Brain pericyte (primary cell): ENCODE data around the gene MAGIX.
"Not testable (repeated sequence)": the region's sequence is repeated elsewhere in the genome, so short reads cannot be mapped to it uniquely, and the experiment has no call there.

Experiments
- DNase-seq: peaks from one replicate; pipeline ENCODE4 v3.0.0-alpha.2; 2012; ENCODE audit warnings: low read depth, low spot score

MAGIX gene

DNA sequence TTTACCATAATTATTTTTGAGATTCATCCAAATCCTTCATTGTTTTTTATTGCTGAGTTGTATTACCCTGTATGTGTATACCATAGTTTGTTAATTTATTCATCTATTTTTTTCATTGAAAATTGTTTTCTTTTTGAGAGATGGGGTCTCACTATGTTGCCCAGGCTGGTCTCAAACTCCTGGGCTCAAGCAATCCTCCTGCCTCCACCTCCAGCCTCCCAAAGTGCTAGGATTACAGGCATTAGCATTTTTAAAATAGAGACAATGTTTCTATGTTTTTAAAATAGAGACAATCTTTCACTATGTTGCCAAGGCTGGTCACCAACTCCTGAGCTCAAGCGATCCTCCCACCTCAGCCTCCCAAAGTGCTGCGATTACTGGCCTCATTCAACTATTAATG lies 1.6 kb upstream of the MAGIX start:
- DNase-seq = no peak

DNA sequence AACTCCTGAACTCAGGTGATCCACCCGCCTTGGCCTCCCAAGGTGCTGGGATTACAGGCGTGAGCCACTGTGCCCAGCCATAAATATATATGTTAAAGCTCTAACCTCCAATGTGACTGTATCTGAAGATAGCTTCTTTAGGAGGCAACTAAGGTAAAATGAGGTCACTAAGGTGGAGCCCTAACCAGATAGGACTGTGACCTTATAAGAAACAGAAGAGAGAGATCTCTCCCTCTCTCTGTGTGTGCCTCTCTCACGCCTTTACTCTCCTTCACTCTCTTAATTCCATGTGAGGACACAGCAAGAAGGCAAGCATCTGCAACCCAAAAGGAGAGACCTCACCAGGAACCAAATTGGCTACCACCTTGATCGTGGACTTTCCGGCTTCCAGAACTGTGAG lies 926 bp upstream of the MAGIX start:
- DNase-seq = no peak

DNA sequence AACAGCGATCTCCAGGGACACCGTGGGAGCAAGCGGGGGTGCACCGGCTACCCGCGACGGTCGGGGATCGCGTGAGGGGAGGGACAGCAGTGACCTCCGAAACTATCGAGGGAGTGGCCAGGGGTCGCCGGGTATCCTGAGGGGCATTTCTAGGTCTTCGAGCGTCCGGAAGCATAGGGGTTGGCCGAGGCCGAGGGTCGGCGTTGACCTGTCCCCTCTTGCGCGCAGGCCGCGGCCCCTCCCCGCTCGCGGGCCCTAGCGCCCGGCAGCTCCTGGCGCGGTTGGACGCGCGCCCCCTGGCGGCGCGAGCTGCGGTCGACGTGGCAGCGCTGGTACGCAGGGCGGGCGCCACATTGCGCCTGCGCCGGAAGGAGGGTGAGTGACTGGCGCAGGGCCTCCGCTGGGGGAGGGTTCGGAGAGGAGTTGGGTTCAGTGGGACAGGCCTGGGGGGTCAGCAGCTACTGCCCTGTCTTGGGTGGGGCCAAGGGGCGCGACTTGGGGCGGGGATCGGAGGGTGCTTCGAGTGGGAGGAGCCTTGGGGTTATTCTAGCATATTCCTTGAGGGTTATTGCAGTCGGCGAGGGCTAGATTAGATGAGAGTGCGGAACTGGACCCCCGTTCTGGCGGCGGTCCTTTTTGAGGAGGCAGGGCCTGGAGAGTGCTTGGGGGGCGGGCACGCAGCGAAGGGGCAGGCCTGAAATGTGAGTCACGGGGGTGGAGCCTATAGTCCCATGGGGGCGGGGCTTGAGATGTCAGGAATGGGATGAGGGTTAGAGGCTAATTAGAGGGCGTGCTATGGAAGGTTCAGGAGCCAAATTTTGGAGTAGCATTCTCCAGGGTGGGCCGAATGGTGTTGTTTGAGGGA lies 1.2 kb downstream of the MAGIX start:
- peak; percentile 59 for DNase-seq

DNA sequence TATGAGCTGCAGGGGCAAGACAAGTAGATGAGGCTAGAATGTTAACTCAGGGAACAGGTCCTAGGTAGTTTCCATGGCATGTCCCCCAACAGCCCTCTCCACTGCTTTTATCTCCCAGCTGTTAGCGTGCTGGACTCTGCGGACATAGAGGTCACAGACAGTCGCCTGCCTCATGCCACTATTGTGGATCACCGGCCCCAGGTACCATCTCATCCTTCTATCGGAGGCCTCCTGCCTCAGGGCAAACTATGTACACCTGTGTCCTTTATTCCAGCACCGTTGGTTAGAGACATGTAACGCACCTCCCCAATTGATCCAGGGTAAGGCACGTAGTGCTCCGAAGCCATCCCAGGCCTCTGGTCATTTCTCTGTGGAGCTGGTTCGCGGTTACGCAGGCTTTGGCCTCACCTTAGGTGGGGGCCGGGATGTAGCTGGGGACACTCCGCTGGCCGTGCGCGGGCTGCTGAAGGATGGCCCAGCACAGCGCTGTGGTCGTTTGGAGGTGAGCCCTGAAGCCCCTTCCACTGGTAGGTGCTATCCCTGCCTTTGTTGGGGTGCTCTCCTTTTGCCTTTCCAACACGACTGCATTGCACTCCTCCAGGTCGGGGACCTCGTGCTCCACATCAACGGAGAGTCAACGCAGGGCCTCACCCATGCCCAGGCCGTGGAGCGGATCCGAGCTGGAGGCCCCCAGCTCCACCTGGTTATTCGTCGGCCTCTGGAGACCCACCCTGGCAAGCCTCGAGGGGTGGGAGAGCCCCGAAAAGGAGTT lies 2.2 kb downstream of the MAGIX start:
- DNase-seq = no peak

DNA sequence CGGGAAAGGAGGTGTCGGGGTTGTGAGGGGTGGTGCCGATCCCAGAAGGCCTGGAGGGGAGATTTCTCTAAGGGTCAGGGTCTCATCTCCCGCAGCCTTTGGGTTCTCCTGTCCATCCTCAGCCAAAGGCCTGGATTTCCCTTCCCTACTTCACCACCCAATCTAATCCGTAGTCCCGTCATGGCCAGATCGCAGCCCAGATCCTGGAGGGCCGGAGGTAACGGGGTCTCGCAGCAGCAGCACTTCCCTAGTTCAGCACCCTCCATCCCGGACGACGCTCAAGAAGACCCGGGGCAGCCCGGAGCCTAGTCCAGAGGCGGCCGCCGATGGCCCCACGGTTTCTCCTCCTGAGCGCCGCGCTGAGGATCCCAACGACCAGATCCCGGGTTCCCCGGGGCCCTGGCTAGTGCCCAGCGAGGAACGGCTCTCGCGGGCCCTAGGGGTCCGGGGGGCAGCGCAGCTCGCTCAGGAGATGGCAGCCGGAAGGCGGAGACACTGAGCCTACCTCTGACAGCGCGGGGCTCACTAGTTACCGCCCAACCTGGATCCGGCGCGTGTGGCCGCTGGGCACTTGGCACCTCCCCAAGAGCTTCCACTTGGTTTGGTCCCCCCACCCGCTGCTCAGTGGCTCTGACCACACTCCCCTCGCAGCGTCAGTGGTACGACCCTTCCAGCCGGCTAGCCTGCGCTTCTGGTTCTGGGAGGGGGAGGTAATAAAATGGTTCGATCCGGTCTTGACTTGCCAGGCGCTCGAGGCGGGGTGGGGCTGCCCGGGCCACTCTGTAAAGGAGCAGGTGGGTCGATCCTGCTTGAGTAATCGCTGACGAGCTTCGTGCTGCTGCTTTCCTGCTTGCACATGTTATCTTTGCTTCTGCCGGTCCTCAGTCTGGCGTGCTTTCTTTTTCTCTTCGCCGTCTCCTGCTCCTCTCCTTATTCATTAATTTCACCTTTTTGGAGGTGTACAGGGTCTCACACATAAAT lies 3.6 kb downstream of the MAGIX start:
- DNase-seq = peak; percentile 44

DNA sequence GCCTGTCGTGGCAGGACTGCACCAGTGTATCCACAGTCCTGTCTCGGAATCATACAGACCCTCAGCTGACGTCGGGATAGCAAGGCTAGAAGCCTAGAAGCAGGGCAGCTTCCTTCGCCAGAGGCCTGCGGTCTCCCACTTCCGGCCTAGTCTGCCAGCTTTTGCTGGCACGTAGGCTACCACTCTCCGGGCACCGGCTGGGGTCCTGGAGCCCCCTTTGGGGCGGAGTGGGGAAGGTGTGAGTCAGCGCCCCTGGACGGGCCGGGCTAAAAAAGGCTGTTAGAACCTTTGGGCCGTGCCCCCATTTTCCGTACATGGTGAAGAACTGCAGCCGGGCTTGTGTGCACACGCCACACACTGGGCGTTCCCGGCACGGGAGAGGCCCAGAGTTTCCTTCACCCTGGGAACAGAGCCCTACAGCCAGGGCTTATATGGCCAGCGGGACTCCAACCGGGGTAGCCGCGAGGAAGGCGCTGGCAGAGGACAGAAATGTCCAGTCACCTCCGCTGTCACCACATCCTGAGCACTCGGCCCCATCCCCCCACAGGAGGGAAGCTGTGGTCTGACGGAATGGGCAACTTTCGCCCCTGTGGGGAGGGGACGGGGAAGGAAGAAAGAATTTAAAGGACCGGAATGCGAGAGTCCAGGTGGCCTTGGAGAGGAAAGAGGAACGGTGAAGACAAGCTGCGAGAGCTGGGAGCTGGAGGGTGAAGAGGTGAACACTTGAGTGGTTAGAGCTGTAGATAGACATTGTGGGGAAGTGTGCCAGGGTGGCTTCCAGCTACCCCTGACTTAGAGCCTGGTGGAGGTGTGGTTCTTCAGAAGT lies 4.6 kb downstream of the MAGIX start:
- no peak for DNase-seq

DNA sequence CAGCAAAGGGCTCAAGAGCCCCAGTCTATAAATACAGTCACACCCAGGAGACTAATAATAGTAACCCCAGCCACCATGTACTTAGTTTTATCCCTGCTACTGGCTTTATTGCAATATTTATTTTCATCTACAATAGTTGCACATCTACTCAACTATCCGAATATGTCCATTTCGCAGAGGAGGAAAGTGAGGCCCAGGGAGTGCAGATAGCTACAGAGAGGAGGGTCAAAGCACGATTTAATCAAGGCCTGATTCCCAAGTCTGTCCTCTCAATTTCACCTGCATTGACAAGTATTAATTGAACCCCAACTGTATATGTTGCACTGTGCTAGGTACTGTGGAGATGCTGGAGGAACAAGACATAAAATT lies 5.2 kb downstream of the MAGIX start:
- DNase-seq = no peak

DNA sequence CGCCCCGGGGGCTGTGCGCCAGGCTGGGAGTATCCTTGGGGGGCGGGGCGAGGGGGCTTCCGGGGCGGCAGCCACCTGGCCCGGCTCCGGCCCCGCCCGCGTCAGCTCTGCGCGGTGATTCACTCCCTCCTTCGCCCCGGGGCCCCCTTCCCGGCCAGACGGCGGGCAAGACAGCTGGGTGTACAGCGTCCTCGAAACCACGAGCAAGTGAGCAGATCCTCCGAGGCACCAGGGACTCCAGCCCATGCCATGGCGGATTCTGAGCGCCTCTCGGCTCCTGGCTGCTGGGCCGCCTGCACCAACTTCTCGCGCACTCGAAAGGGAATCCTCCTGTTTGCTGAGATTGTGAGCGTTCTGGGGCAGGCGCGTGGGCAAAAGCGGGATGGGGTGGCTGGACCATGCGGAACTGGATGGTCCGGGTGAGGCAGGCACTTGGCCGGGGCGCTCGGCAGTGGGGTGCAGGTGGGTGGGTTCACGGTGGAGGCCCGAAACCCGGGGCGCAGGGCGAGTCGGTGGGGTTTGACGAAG lies 9.3 kb downstream of the MAGIX start, which contains the start of gene PLP2:
PLP2 (plus strand) TSS at position 147 of the 528 bp plus-strand sequence; CDS start at position 250, 103 bp downstream.
- no peak for DNase-seq

DNA sequence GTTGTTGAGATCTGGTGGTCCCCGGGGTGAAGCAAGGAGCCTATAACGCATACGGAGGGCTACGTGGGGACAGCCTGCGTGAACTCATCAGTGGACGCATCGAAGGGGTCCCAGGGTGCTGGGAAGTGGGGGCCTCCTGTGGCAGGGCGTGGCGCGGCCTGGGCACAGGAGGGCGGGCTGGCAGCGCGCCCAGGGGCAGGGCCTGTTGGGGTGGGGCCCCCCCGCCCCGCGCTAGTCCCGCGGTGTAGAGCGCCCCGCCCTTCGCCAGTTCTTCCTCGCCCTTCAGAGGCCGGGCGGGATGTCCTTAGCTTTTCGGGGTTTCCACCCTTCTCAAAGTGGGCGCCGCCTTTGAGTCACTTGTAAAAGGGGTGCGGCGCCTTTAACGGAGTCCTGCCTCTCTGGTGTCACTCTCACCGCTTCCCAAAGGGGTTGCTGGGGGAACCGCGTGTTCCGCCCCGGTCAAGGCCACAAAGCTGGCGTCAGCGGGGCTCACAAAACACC lies 9.8 kb downstream of the MAGIX start:
- no peak for DNase-seq

DNA sequence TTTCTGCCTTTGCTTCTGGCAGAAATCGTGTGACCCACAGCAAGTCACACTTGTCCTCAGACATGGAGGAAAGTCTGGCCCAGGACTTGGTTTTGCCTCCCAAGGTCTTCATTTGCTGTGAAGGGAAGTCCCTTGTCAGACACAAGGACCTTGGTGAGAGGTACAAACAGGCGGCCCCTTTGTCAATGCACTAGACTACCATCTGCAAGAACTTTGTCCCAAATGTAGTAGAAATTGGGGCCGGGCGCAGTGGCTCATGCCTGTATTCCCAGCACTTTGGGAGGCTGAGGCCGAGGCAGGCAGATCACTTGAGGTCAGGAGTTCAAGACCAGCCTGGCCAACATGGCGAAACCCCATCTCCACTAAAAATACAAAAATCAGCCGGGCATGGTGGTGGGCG lies 11.0 kb downstream of the MAGIX start:
- not testable (repeated sequence) for DNase-seq

DNA sequence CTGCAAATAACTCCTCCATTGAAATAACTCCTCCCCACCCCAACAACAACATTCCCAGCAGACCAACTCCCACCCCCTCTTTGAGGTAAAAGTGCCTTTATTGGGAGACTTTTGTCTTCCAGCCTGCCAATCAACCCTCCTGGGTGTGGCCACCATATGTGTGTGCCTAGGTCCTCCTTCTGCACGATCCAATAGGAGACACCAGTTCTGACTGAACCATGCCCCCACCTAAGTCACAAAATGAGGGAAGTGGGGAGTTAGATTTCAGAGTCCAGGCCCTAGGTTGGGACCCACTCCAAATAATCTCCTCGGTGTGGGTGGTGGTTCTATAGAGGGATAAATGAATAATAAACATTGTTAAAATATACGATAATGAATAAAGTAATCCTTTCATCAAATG lies 12.2 kb downstream of the MAGIX start:
- DNase-seq = no peak

DNA sequence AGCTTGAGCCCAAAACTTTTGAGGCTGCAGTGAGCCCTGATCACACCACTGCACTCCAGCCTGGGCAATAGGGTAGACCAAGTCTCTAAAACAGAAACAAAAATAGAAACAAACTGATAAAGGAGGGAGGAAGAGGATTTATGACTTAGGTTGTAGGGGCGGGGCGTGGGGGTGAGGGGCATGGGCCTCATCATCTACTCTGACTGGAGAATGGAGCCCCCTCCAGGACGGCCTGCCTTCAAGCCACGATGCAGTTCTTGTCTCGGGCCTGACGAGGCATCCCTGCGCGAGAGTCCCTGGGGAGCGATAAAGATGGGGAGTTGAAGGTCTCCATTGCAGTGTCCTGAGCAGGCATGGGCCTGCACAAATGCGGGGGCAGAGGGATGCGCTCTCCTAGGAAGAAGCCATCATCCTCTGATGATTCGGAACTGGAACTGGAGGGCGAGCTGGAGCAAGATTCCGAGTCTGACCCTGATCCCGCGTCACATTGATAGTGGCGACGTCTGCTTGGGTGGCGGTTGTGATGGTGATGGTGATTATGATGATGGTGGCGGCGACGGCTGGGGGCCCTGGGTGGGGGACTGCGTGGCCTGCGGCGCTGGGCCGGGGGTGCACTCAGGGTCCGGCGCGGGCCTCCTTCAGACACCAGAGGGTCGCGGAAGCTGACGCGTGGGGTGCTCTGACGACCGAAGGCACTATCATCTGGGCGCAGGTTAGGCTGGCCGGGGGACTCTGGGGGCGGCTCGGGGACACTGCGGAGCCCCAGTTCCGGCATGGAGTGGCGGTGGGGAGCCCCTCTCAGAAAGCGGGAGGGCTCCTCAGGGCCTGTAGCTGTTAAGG lies 13.1 kb downstream of the MAGIX start:
- DNase-seq = no peak

DNA sequence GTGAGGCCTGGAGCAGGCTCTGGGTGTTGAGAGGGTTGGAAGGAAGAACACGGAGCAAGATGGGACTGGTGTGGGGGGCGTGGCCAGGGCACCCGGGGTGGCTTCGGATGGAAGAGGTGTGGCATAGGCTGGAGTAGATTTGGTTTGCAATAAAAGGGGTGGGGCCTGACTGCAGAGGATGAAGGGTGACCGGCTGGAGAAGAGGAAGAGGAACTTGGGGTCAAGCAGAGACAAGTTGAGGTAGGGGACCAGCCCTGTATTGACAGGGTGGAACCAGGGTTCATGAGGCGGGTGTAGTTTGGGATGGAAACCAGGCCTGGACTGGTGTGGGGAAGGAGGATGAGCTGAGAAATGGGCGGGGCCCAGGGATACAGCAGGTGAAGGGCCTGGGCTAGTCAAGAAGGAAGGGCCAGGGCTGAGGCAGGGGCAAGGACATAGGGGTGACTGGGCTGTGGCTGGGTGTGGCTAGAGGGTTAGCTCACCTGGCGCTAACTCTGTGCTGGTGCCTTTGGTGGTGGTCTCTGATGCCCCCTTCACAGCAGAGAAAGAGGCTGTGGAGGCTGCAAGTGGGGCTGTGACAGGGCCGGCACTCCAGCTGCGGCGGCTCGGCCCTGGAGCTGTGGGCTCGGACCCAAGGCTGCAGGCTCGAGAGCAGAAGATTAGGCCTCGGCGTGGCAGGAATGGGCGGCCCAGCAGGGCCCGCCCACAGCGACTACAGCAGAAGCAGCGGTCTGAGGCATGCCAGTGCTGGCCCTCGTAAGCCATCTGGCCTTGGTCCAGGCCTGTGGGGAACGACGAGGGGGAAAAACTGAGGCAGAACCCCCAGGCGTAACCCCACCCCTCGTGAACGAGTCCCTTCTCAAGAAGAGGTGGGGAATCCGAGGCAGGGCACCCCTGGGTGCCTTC lies 14.1 kb downstream of the MAGIX start:
- DNase-seq = no peak

DNA sequence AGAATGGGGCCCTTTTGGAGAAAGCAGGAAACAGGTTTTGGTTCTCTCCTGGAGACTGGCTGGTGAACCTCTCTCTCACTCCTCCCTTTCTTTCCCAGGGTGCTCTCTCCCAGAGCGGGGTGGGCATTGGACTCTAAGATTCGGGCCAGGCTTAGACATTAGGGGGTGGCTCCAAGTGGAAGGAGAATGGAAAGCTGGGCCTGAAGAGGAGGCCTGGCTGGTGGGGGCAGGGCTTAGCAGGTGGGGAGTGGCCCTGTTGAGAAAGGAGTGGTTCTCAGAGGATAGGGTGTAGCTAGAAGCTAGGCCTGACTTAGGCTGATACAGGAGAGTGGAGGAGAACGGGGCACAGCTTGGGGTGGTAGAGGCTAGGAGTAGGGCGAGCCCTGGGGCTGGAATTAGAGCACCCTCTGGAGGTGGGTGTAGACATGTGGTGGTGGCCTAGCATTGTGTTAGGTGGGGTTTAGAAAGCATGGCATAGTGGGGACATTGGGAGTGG lies 14.8 kb downstream of the MAGIX start:
- DNase-seq = no peak

DNA sequence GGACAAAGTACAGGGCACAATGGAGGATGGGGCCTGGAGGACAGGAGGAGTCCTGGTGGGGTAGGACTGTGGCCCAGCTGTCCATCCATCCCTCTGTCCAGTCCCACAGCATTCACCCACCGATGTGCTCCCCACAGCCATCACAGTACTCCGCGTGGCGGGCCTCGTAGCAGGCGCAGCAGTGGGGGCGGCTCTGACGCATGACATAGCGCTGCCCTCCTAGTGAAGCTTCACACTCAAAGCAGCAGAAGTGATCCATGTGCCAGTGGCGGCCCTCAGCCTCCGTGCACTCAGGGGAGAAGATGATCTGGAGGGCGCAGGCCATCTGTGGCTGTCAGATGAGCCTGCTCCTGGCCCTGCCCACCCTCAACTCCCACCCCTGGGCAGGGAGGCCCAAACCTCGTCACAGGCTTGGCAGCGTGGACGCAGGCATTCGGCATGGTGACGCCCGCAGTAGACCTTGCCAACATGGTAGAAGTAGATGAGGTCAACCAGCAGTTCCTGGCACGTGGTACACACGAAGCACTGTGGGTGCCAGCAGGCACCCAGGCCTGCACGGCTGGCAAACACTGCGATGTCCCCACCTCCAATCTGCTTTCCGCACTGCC lies 15.4 kb downstream of the MAGIX start:
- no peak for DNase-seq

DNA sequence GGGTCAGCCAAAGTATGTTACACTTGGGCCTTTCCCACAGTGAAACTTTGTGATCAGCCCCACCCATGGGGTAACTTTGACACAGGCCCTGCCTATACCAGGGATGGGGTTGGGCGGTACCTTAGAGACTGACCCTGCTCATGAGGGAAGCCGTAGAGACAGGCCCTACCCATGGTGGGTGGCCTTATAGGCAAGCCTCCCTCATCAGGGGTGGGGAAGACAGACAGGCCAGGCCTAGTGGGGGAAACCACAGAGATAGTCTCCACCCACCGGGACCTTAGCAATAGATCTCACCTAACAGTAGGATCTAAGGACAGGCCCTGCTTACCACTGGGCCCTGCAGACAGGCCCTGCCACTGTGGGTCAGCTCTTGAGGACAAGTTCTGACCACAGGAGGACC lies 16.0 kb downstream of the MAGIX start:
- DNase-seq = no peak

DNA sequence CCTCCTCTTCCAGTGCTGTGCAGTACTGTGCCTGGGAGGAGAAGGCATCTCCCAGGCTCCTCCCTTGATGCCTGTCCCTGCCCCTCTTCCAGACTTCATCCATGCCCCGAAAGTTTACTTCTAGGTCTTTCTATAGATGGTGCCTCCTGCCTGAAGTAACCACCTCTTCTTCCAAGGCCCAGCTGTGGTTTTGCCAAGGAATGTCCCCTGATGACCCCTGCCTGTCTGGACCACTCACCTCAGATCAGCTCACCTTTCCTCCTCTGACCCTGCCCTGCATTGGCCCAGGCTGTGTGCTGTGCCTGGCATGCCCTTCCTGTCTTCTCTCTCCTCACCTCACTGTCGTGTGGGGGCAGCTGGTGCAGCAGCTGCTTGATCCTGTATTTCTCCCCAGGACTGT lies 16.8 kb downstream of the MAGIX start:
- no peak for DNase-seq
